K562 (cell line): ENCODE data around the gene B4GALNT3. TPM values are rescaled to one million over a fixed set of nuclear protein-coding genes. Genes with fewer than 3 reads are reported as not detected.

Experiments
- CBX1 ChIP-seq: sonication (generic); IDR thresholded peaks from 2 replicates; pipeline ENCODE4 v1.6.1; 2016; ENCODE audit warnings: antibody characterized with exemption, low read depth, mild to moderate bottlenecking
- ELF2 ChIP-seq: fragments of 250-450 bp; sonication (Bioruptor Pico); IDR thresholded peaks from 2 replicates; pipeline ENCODE4 v1.5.0; 2021; ENCODE audit warnings: mild to moderate bottlenecking
- ETV6 ChIP-seq, 3 experiments: fragments of 150-350 bp in 1 of 3; sonication (generic) in 1 of 3; formaldehyde crosslinking in 1 of 3; IDR thresholded peaks; 2 replicates each; pipeline versions ENCODE4 v1.6.1 to v1.8.0; 2014 to 2022; ENCODE audit warnings: borderline replicate concordance in 2 of 3, low read depth in 2 of 3, antibody characterized with exemption in 1 of 3, low read length in 1 of 3, mild to moderate bottlenecking in 1 of 3, missing genetic modification reagents in 1 of 3
- FOXK2 ChIP-seq, 2 experiments: fragments of 450-650 bp; IDR thresholded peaks in 1 of 2; conservative IDR thresholded peaks in 1 of 2; 2 replicates each; pipeline ENCODE4 v1.6.1; 2016; ENCODE audit warnings: low read depth in 2 of 2, mild to moderate bottlenecking in 1 of 2
- GTF2B ChIP-seq: IDR thresholded peaks from 2 replicates; pipeline ENCODE4 v1.6.1; 2011; ENCODE audit not compliant: insufficient read length; ENCODE audit errors: extremely low read depth
- ILK ChIP-seq: fragments of 450-650 bp; IDR thresholded peaks from 2 replicates; pipeline ENCODE4 v1.6.1; 2016; ENCODE audit warnings: missing genetic modification characterization, low read depth, mild to moderate bottlenecking, missing compliant biosample characterization, moderate library complexity, borderline replicate concordance
- MNT ChIP-seq, 2 experiments: fragments of 450-650 bp; conservative IDR thresholded peaks; 2 replicates each; pipeline ENCODE4 v1.6.1; 2017; ENCODE audit warnings: mild to moderate bottlenecking in 2 of 2, moderate library complexity in 2 of 2
- NEUROD1 ChIP-seq: fragments of 150-350 bp; IDR thresholded peaks from 2 replicates; pipeline ENCODE4 v1.6.1; 2014; ENCODE audit warnings: borderline replicate concordance, low read length, low read depth; ENCODE audit not compliant: partially characterized antibody
- NR2C1 ChIP-seq, 2 experiments: fragments of 450-650 bp; IDR thresholded peaks; 2 replicates each; pipeline ENCODE4 v1.6.1; 2017; ENCODE audit warnings: mild to moderate bottlenecking in 2 of 2, antibody characterized with exemption in 1 of 2, inconsistent platforms in 1 of 2, missing compliant biosample characterization in 1 of 2, missing genetic modification characterization in 1 of 2
- POLR3A ChIP-seq: IDR thresholded peaks from 2 replicates; pipeline ENCODE4 v1.6.1; 2011; ENCODE audit warnings: borderline replicate concordance, mild to moderate bottlenecking, moderate library complexity; ENCODE audit not compliant: insufficient read length, insufficient read depth; ENCODE audit errors: extremely low read depth
- PTBP1 ChIP-seq: fragments of 200-400 bp; formaldehyde crosslinking; IDR thresholded peaks from 2 replicates; pipeline ENCODE4 v1.6.1; 2017; ENCODE audit warnings: low read depth, low read length
- RCOR1 ChIP-seq, 2 experiments: IDR thresholded peaks; 2 replicates each; pipeline ENCODE4 v1.6.1; 2012; ENCODE audit warnings: low read depth in 2 of 2, low read length in 2 of 2, borderline replicate concordance in 1 of 2, improper control_type of control experiment in 1 of 2
- SRSF7 ChIP-seq: fragments of 200-400 bp; formaldehyde crosslinking; optimal IDR thresholded peaks from 2 replicates; pipeline ENCODE3; 2017; ENCODE audit warnings: mild to moderate bottlenecking, low read depth, low read length
- TGIF2 ChIP-seq: sonication (generic); formaldehyde crosslinking; IDR thresholded peaks from 2 replicates; pipeline ENCODE4 v1.8.1; 2022; ENCODE audit warnings: mild to moderate bottlenecking, missing genetic modification reagents, moderate library complexity
- ZBTB1 ChIP-seq: sonication (generic); formaldehyde crosslinking; IDR thresholded peaks from 2 replicates; pipeline ENCODE4 v1.8.1; 2023; ENCODE audit warnings: missing genetic modification reagents, low read depth, mild to moderate bottlenecking, borderline replicate concordance
- ZC3H8 ChIP-seq: fragments of 450-650 bp; IDR thresholded peaks from 2 replicates; pipeline ENCODE4 v1.6.1; 2017
- ZFP30 ChIP-seq: fragments of 250-450 bp; sonication (Bioruptor Pico); IDR thresholded peaks from 2 replicates; pipeline ENCODE4 v1.8.0; 2022; ENCODE audit warnings: moderate library complexity, mild to moderate bottlenecking, inconsistent platforms, borderline replicate concordance
- polyA plus RNA-seq, 8 experiments: library from polyadenylated mRNA; depleted of rRNA in 4 of 8; stranded (reverse) in 5 of 8; unstranded in 3 of 8; fragments of >200 nt; fragmentation: Nextera tagmentation in 2 of 8; fragmentation: Illumina TruSeq in 1 of 8; extraction: Ambion mirVana in 2 of 8; extraction: Trizol in 1 of 8; gene quantifications; 2 replicates each; pipeline versions ENCODE4 v1.2.1 to v1.2.3, GENCODE V29; 2011 to 2014; ENCODE audit warnings: inconsistent platforms in 1 of 8, missing spikeins in 1 of 8
- total RNA-seq, 7 experiments: library from RNA; depleted of rRNA in 6 of 7; stranded (reverse); fragments of >200 nt in 6 of 7; fragmentation: Illumina TruSeq in 2 of 7; extraction: Trizol in 2 of 7; gene quantifications; 2 replicates each; pipeline versions ENCODE4 v1.2.1 to v1.2.3, GENCODE V29; 2011 to 2021; ENCODE audit warnings: low replicate concordance in 1 of 7
- TF ChIP-seq, protein P1 (sequence below): fragments of 200-800 bp; sonication (Bioruptor generic); IDR thresholded peaks from 2 replicates; pipeline ENCODE4 v1.6.1; 2017; ENCODE audit warnings: missing genetic modification characterization, missing compliant biosample characterization
- TF ChIP-seq, protein P2 (sequence below): fragments of 450-650 bp; formaldehyde crosslinking; IDR thresholded peaks from 2 replicates; pipeline ENCODE4 v1.4.0; 2020; ENCODE audit warnings: mild to moderate bottlenecking, moderate library complexity

Gene B4GALNT3
- total and polyA plus RNA-seq, 9 of the 15 experiments (the other 6 are each of a cell fraction or from before 2014, with no cell fraction given), result 0.04 to 0.36 (median 0.10) TPM; not detected in 6

DNA sequence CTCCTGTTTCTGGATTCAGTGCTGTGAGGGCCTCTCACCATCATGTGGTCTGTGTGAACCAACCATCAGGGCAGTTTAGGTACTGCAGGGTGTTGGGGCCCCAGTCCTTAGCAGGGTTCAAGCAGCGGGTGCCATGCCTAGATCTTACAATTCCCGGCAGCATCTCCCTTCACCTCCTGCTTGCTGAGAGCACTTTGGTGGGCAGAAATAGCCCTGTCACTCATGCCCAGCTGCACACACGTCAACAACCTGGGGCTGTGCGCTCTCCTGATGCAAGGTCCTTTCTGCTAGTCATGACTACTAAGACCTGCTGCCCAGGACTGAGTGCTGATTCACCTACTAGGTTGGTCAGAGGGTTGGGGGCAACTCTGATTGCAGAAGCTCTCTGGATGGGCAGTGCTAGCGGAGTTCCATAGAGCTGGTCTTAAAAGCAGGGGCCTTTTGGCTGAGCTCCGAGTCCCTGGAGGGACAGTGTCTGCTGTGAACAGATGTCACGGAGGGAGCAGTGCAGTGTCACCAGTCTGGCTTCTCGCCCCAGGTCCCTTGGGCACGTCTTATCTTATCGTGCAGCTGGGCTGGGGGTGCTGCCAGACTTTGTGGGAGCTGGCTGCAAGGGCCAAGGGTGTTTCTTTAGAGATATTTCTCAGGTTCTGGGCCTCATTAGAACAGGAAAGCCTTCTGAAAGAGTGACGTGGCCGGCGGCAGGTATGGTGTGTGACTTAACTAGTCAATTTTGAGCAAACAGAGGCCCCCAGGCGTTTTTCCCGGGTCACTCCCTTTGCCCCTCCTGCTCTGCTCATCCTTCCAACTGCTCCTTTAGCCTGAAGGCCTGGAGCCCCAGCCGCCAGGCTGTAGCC is 131.7 kb downstream of the B4GALNT3 start (continued):
- TF ChIP-seq PTBP1 (0 out of 2 replicates have a peak, but pooled peaks have one; percentile 46), ZFP30 (CRISPR knock-in tag) (no peak), FOXK2 (conservative IDR thresholded peaks at IDR 0.05 in 1 of 2, IDR thresholded peaks at IDR 0.05 in 1 of 2; ENCODE audit: low read depth in 2 of 2) (peak in 1 of 2 experiments; percentile 47; a peak in 1 of 4 replicates), CBX1 (no peak; the same call in 1 of the 2 replicates), POLR3A (no peak), TGIF2 (CRISPR knock-in tag) (no peak), ELF2 (0 out of 2 replicates have a peak, but pooled peaks have one; percentile 23), ZC3H8 (no peak), SRSF7 (no peak), ZBTB1 (CRISPR knock-in tag) (no peak), ILK (tag) (no peak), NR2C1 (IDR thresholded peaks at IDR 0.05) (0 out of 2 replicates have a peak, but pooled peaks have one; percentile 22), NR2C1 (tag; IDR thresholded peaks at IDR 0.05) (no peak; the same call in 1 of the 2 replicates), NEUROD1 (peak; percentile 92), RCOR1 (IDR thresholded peaks at IDR 0.05; ENCODE audit: borderline replicate concordance in 1 of 2, low read depth in 2 of 2, low read length in 2 of 2) (peak; percentile 52 to 91; a peak in 3 of 4 replicates), GTF2B (no peak), ETV6 (IDR thresholded peaks at IDR 0.05; ENCODE audit: borderline replicate concordance in 1 of 2, low read depth in 2 of 2, low read length in 1 of 2) (0 out of 4 replicates have a peak, but pooled peaks of 1 of the 2 experiments have one; percentile 46), ETV6 (CRISPR knock-in tag; IDR thresholded peaks at IDR 0.05; ENCODE audit: borderline replicate concordance) (no peak), MNT (conservative IDR thresholded peaks at IDR 0.05) (peak in 1 of 2 experiments; percentile 46; a peak in 2 of 4 replicates)
- TF ChIP-seq, protein P1, sequence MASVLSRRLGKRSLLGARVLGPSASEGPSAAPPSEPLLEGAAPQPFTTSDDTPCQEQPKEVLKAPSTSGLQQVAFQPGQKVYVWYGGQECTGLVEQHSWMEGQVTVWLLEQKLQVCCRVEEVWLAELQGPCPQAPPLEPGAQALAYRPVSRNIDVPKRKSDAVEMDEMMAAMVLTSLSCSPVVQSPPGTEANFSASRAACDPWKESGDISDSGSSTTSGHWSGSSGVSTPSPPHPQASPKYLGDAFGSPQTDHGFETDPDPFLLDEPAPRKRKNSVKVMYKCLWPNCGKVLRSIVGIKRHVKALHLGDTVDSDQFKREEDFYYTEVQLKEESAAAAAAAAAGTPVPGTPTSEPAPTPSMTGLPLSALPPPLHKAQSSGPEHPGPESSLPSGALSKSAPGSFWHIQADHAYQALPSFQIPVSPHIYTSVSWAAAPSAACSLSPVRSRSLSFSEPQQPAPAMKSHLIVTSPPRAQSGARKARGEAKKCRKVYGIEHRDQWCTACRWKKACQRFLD (CRISPR knock-in tag), result peak; percentile 95
- TF ChIP-seq, protein P2, sequence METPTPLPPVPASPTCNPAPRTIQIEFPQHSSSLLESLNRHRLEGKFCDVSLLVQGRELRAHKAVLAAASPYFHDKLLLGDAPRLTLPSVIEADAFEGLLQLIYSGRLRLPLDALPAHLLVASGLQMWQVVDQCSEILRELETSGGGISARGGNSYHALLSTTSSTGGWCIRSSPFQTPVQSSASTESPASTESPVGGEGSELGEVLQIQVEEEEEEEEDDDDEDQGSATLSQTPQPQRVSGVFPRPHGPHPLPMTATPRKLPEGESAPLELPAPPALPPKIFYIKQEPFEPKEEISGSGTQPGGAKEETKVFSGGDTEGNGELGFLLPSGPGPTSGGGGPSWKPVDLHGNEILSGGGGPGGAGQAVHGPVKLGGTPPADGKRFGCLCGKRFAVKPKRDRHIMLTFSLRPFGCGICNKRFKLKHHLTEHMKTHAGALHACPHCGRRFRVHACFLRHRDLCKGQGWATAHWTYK (CRISPR knock-in tag), result peak; percentile 35; the same call in 1 of the 2 replicates
